ENCODE results near the gene CDCA3. TPM values are rescaled to one million over a fixed set of nuclear protein-coding genes. Genes with fewer than 3 reads are reported as not detected.
"Not testable (repeated sequence)": the region's sequence is repeated elsewhere in the genome, so short reads cannot be mapped to it uniquely, and the experiment has no call there.

The CDCA3 gene
- total RNA-seq, 1 donor from 2014 or later: 8.1 TPM

DNA sequence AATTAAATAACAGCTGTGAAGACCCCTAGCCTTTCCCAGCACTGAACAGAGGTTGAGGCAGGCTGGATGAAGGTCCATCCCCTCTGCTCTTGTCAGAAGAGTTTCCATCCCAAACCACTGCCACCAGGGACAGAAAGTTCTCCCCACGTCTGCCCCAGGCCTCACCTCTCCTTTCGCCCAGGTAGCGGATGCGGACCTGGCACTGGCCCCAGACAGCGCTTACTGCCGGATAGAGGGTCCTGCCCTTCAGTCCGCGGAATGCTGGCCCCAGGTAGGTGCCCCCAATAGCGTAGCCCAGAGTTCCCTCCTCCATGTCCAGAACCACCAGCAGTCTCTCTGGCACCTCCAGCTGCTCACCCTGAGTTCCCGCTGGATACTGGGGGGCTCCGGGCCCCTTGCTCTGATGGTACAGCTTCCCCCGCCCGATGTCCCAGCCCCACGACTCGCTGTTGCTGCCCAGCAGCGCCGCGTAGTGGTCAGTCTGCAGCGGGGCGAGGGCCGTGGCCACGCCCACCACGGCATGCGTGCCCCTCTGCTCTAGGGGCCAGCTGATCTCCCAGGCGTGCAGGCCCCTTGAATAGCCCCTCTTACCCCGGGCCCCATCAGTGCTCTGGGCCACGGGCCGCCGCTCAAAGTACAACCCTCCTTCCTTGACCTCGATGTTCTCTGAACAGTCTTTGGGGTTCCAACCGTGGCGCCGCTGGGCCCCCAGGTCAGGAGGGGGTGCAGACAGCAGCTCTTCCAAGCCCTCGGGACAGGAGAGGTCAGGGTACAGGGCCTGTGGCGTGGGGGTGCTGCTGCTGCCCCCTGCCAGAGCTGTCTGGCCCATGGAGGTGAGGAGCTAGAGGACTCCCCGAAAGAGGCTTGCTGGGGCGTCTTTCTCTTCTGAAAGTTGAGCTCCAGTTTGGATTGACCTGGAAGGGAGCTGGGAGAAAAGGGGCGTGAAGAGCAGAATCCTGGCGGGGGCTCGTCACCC lies 21.3 kb upstream of the CDCA3 start:
- no peak for DNase-seq

DNA sequence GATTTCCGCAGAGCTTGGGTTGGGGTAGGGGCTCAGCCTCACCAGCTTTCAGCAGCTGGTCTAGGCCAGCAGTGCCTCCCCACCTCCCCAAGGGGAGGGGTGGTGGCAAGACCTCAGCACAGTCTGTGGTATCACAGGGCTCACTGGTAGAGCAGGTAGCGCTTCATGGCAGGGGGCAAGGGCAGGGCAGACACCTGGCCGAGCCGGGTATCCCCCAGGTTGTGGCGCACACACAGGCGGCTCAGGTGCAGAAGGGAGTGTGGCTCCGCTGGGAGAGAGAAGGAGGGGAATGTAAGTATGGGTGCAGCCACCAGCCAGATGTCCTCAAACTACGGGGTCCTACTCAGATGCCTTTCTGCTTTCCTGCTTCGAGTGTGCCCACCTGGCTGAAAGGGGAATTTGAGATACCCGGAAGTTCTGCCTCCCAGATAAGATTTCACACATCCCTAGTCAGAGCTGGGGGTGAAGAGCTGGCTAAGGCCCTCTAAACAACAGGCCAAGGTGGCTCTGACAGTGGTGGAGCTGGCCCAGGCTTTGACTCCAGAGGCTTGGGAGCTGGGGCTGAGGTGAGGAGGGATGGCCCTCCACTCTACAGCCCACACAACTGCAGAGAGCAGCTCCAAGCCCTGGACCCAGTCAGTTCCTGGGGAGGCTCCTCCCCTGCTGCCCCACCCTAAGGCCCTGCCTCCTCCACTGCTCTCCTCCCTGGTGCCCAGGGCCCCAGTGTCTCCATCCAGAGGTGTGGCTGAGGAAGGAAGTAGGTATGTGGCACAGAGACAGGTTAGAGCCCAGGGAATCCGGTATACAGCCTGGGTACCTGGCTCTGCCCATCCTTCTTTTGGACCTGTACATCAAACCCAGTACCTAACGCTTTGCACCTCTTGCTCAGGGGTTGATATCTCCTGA lies 20.2 kb upstream of the CDCA3 start:
- DNase-seq: no peak

DNA sequence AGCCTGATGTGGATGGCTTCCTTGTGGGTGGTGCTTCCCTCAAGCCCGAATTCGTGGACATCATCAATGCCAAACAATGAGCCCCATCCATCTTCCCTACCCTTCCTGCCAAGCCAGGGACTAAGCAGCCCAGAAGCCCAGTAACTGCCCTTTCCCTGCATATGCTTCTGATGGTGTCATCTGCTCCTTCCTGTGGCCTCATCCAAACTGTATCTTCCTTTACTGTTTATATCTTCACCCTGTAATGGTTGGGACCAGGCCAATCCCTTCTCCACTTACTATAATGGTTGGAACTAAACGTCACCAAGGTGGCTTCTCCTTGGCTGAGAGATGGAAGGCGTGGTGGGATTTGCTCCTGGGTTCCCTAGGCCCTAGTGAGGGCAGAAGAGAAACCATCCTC lies 19.2 kb upstream of the CDCA3 start:
- not testable (repeated sequence) for DNase-seq

DNA sequence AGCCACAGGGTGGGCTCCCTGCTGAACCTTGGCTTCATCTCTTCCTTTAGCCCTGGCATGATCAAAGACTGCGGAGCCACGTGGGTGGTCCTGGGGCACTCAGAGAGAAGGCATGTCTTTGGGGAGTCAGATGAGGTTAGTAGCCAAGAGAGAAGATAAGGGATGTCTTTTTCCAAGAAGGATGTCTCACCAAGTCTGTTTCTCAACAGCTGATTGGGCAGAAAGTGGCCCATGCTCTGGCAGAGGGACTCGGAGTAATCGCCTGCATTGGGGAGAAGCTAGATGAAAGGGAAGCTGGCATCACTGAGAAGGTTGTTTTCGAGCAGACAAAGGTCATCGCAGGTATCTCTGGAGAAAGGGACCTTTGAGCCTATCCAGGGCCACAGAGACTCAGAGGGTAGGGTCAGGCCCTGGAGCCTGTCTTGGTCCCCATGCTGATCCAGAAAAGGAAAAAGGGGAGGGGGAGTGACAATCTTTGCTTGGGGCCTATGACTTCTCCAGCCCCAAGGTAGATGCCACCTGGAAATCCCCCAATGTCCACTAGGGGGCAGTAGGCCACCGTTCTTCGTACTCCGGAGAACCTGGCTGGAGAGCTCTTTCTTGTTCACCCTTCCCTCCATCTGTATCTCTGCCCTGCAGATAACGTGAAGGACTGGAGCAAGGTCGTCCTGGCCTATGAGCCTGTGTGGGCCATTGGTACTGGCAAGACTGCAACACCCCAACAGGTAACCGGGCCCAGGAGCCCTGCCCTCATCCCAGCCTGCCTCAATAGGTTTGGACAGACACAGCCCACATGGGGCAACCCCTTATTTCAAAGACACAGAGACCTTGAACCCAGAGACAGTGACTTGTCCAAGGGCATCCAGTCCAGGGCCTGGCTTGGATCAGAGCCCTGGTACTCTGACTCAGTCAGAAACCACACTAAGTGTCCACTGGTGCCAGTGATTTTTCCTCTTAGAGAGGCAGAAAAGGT lies 18.2 kb upstream of the CDCA3 start:
- DNase-seq: peak; percentile 23

DNA sequence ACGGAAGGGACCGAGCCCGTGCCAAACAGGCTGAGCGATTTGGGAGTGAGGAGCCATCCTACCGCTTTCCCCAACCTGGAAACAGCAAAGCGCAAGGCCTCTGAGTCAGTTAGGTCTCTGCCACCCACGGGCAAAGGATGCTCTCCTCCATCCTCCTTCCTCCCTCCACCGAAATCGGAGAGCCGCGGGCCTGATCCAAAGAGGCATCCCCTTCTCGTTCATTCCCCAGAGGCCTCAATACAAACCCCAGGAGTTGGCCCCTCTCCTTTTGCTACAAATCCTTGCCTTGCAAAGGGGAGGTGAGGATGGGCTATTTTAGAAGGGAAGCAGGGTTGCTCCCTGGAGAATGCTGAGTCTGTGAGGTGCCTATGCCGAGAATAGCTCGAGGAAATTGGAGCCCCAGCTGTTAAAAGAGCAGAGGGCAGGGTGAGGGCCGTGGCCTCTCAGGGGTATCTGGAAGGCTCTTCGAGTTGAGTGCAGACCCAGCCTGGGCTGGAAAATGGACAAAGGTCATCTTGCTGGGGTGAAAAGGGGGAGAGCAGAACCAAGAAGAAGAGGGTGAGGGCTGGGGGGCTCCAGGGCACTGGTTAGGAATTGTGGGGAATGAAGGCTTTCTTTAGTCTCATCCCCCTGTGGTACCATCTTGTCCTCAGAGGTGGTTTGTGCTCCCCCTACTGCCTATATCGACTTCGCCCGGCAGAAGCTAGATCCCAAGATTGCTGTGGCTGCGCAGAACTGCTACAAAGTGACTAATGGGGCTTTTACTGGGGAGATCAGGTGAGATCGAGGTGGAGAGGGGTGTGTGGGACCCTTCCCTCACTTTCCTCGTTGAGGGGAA lies 17.3 kb upstream of the CDCA3 start:
- no peak for DNase-seq

DNA sequence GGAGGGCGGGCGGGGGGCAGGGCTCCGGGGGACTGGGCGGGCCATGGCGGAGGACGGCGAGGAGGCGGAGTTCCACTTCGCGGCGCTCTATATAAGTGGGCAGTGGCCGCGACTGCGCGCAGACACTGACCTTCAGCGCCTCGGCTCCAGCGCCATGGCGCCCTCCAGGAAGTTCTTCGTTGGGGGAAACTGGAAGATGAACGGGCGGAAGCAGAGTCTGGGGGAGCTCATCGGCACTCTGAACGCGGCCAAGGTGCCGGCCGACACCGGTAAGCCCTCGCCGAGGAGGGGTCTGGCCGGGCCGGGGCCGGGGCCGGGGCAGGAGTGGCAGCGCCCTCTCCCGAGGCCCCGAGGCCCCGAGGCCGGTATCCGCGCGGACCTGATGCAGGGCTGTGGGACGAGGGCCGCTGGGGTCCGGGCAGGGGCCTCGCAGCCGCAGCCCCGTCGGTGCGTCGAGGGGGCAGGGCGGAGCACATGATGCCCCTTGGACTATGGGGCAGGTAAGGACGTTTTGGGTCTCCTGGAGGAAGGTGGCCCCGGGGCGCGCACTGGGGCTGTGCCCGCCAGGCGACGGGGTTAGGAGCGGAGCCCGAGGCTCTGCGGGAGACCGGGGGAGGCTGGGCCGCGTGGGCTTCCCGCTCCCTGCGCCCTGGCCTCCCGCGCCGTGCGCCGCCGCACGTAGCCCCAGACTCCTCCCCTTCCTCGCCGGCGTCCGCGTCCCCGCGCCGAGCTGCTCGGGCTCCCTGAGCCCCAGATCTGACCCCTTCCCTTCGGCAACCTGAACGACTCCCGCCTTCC lies 16.5 kb upstream of the CDCA3 start, which contains the start of gene TPI1:
TPI1 (plus strand) TSS at position 119 of the 798 bp plus-strand sequence; CDS start at position 155, 36 bp downstream.
- peak; percentile 63 for DNase-seq

DNA sequence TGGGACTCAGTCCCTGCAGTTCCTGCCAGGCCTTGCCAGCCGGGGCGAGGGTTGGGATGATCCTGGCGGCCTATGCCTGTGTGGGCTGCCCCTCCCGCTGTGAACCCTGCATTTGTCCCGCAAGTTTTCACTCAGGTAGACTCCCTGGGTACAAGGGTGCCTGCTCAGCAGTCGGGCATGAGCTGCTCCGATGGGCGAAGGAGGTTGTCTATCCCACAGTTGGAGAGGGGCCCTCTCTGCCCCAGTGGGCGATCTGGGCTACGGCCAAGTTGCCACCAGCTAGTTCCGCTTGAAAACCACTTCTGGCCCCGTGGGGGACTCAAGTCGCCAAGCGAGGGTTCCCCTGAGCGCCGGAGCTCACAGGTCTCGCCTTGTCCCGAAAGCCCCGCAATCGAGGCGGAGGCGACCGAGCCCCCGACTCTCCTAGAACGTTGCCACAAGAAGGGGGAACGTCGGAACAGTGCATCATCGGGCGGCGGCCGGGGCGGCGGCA lies 15.9 kb upstream of the CDCA3 start:
- DNase-seq: no peak

DNA sequence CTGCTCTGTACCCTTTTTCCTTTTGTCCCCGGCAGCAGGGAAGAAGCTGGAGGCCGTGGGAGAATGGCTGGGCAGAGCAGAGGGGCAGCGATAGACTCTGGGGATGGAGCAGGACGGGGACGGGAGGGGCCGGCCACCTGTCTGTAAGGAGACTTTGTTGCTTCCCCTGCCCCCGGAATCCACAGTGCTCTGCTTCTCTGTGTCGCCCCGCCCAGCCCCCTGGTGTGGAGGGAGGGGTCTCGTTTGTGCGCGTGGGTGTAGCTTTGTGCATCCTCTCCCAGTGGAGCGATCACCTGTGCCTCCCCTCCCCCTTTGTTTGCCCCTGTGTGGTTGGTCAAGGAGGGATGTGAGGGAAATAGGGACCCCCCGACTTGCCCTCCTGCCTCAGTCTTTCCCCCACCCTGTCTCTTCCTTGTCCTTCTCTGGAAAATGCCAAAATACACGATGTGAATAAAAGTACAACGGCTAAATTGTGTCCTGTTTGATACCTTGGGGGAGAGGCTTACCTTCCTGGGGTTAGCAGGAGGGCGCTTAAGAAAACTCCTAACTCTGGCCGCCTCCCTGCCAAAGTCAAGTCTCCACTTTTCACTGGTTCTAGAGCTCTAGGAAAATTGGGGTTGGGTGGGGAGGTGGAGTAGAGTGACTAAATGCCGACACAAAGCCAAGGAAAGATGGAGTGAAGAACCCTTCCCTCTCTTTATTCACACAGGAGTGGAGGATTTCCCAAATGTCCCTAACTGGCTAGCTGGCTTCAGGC lies 15.3 kb upstream of the CDCA3 start:
- DNase-seq: no peak

DNA sequence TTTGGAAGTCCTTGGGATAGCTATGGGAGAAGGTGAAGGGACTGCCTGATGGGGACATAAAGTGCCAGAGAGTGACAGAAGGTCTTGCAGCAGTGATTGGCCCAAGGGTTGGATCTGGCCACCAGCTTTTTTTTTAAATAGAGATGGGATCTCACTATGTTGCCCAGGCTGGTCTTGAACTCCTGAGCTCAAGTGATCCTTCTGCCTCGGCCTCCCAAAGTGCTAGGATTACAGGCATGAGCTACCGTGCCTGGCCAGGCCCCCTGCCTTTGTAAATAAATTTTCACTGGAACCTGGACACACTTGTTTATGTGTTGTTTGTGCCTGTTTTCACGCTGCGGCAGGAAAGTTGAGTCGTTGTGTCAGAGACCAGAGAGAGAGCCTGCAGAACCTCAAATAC lies 14.2 kb upstream of the CDCA3 start:
- not testable (repeated sequence) for DNase-seq

DNA sequence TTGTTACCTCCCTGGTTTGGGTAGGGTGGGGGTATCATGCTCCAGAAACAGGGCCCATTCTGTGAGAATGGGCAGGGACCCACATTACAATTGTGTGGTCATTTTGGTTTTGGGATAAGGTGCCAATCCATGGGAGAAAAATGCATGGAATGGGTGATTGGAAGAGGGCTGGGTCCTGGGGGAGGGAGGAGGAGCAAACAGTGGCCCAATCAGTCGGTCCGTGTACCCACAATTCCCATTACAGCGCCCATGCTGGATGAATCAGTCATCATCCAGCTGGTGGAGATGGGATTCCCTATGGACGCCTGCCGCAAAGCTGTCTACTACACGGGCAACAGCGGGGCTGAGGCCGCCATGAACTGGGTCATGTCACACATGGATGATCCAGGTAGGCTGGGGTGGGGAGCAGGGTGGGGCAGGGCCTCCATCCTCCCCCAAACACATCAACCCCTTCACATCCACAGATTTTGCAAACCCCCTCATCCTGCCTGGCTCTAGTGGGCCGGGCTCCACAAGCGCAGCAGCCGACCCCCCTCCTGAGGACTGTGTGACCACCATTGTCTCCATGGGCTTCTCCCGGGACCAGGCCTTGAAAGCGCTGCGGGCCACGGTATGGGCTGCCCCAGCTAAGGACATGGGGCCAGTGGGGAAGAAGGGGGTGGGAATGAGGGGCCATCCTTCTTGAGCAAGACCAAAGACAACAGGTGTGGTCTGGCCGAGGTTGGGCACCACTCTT lies 12.7 kb upstream of the CDCA3 start:
- no peak for DNase-seq

DNA sequence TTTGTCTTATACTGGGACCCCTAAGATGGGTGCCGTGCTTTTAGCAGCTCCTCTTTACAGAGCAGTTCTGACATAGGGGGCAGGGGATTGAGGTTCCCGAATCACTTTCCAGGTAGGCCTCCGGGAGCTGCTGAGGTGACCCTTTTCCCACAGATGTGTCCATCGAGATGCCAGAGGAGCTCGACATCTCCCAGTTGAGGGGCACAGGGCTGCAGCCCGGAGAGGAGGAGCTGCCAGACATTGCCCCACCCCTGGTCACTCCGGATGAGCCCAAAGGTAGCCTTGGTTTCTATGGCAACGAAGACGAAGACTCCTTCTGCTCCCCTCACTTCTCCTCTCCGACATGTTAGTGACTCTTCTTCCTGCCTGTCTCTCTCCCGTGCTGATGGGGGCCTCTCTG lies 11.9 kb upstream of the CDCA3 start:
- no peak for DNase-seq

DNA sequence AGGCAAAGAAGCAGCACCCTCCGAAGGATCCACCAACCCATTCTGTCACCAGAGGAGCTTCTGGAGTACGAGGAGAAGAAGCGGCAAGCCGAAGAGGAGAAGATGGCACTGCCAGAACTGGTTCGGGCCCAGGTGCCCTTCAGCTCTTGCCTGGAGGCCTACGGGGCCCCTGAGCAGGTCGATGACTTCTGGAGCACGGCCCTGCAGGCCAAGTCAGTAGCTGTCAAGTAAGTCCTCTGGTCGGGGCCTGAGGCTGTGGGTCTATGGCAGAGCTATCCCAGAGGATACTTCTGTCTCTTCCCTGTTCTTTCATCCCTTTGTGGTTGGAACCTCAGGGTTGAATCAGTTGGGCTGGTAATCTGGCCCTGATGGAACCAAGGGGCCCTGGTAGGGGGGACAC lies 10.3 kb upstream of the CDCA3 start:
- no peak for DNase-seq

DNA sequence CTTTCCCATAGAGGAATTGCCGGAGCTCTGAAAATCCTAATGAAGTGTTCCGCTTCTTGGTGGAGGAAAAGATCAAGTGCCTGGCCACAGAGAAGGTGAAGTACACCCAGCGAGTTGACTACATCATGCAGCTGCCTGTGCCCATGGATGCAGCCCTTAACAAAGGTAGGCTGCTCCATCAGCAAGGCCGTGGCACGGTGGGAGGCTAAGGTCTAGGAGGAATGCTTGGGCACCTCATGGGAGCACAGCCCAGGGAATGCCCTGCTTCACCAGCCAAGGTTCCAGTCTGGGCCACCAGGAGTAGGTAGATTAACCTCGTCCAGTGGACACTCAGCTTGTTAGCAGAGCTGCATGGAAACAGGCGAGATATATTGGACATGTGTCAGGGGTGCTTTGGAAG lies 9.9 kb upstream of the CDCA3 start:
- DNase-seq: no peak

DNA sequence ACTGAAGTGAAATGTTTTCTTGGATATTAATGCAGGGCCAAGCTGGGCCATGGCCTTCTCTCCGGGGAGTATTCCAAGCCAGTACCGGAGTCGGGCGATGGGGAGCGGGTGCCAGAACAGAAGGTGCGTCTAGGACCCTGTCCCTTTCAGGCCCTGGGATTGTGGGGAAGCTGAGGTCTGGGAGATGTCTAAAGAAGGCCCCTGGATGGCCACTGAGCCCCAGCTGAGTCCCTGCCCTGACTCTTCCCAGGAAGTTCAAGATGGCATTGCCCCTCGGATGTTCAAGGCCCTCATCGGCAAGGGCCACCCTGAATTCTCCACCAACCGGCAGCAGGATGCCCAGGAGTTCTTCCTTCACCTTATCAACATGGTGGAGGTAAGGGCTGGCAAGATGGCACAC lies 9.0 kb upstream of the CDCA3 start:
- DNase-seq: no peak

DNA sequence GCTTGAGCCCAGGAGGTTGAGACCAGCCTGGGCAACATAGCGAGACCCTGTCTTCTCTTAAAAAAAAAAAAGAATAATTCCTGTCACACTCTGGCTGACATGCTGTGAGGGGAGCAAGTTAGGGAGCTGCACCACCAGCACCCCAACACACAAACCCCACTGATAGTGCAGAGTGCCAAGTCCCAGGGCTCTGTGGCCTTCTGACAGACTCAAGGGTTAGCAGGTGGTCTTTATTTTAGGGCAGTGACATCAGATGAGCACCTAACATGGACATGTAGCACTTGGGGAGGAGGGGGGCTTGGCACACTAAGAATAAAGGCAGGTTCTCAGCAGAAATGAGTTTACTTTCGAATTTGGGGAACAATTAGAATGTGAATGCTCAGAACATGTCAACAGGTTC lies 7.7 kb upstream of the CDCA3 start:
- DNase-seq: no peak

DNA sequence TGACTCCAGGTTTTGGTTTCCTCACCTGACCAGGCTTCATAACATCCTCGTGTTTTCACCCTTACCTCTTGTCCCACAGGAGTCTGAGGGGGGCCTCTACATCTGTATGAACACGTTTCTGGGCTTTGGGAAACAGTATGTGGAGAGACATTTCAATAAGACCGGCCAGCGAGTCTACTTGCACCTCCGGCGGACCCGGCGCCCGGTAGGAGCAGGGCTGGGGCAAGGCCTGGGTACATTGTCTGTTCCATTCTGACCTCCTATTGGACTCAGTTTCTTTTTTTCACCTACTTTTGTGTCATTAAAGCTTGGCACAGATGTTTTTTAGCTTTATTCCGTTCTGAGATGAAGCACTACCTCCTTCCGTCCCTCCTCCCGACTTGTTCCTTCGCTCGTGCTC lies 4.2 kb upstream of the CDCA3 start:
- no peak for DNase-seq

DNA sequence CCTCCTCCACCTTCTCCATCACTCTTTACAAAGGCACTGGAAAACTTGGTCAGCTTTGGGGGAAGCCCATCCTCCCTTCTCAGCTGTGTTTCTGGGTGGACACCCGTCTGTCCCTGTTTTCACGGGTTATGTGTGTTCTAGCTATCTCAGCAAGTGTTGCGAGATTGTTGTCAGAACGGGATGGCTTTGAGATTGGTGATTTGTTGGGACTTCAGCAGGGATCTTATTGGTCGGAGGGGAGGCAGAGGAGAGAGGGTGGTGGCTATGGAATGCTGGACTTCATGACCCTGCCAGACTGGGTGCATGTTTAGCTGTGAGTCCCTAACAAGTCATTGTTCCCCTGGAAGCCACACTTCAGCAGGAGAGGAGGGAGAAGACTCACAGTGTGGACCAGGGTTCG lies 3.0 kb upstream of the CDCA3 start:
- DNase-seq: no peak

DNA sequence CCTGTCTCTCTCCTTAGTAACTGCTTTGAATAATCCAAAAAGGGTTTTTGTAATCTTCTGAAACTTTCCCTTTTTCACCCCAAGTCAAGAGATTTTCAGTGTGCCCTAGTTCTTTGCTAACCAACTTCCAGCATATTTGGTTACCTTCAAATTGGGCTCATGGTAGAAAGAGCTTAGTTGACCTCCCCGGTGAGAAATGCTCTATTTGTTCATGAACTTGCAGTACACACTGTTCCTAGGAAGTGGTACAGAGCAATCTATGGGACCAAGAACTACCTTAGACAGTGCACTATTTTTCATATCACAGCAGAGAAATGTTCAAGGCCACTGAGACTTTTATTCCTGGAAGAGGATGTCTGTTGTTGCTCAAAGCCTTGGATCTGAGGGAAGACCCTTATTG lies 2.5 kb upstream of the CDCA3 start:
- no peak for DNase-seq

Measured in skin of body (tissue), 2 donors.